ENCODE results near the gene KCNK17.

Gene KCNK17

GRCh38 chr6:39276379-39276995 is 37.7 kb downstream of the KCNK17 start:
- Mint-ChIP-seq H3K27me3 (ENCODE audit: low read depth) (peaks cover 39% of the 10 kb centered on the region), H3K27ac (no peak overlapping the region), H3K36me3 (ENCODE audit: low read depth) (no peaks in the 10 kb centered on the region), H3K4me3 (no peak overlapping the region), H3K4me1 (no peaks in the 10 kb centered on the region), H3K9me3 (no peaks in the 10 kb centered on the region)
- no peak for TF ChIP-seq CTCF (IDR thresholded peaks at IDR 0.05; ENCODE audit: unreplicated experiment in 3 of 3)

GRCh38 chr6:39274903-39275302 is 39.3 kb downstream of the KCNK17 start:
- Mint-ChIP-seq H3K4me3 (no peak overlapping the region), H3K9me3 (no peaks in the 10 kb centered on the region), H3K4me1 (no peaks in the 10 kb centered on the region), H3K36me3 (ENCODE audit: low read depth) (no peaks in the 10 kb centered on the region), H3K27ac (no peak overlapping the region), H3K27me3 (ENCODE audit: low read depth) (peaks cover 34% of the 10 kb centered on the region)
- TF ChIP-seq CTCF (IDR thresholded peaks at IDR 0.05; ENCODE audit: unreplicated experiment in 3 of 3): no peak

GRCh38 chr6:39274471-39274870 is 39.7 kb downstream of the KCNK17 start:
- Mint-ChIP-seq H3K27me3 (ENCODE audit: low read depth) (peaks cover 33% of the 10 kb centered on the region), H3K9me3 (no peaks in the 10 kb centered on the region), H3K36me3 (ENCODE audit: low read depth) (no peaks in the 10 kb centered on the region), H3K4me1 (no peaks in the 10 kb centered on the region), H3K4me3 (no peak overlapping the region), H3K27ac (no peak overlapping the region)
- TF ChIP-seq CTCF (IDR thresholded peaks at IDR 0.05; ENCODE audit: unreplicated experiment in 3 of 3): no peak

- Mint-ChIP-seq H3K27me3 (ENCODE audit: low read depth) (peaks cover 33% of the 10 kb centered on the region), H3K27ac (no peak overlapping the region), H3K4me1 (no peaks in the 10 kb centered on the region), H3K9me3 (no peaks in the 10 kb centered on the region), H3K36me3 (ENCODE audit: low read depth) (no peaks in the 10 kb centered on the region), H3K4me3 (no peak overlapping the region)
- TF ChIP-seq CTCF (IDR thresholded peaks at IDR 0.05; ENCODE audit: unreplicated experiment in 3 of 3): no peak
Measured at GRCh38 chr6:39273406-39273821, 40.8 kb downstream of the KCNK17 start.

GRCh38 chr6:39269961-39270360 is 44.3 kb downstream of the KCNK17 start:
- no peaks in the 10 kb centered on the region for H3K4me1 Mint-ChIP-seq
- no peak overlapping the region for H3K4me3 Mint-ChIP-seq
- H3K36me3 Mint-ChIP-seq (ENCODE audit: low read depth): no peaks in the 10 kb centered on the region
- H3K27ac Mint-ChIP-seq: no peak overlapping the region
- no peaks in the 10 kb centered on the region for H3K9me3 Mint-ChIP-seq
- H3K27me3 Mint-ChIP-seq (ENCODE audit: low read depth): peaks cover 21% of the 10 kb centered on the region
- TF ChIP-seq CTCF (IDR thresholded peaks at IDR 0.05; ENCODE audit: unreplicated experiment in 3 of 3): no peak

GRCh38 chr6:39268721-39269120 is 45.5 kb downstream of the KCNK17 start:
- H3K36me3 Mint-ChIP-seq (ENCODE audit: low read depth): no peaks in the 10 kb centered on the region
- no peaks in the 10 kb centered on the region for H3K4me1 Mint-ChIP-seq
- no peak overlapping the region for H3K27ac Mint-ChIP-seq
- no peak overlapping the region for H3K4me3 Mint-ChIP-seq
- no peaks in the 10 kb centered on the region for H3K9me3 Mint-ChIP-seq
- no peak for TF ChIP-seq CTCF (IDR thresholded peaks at IDR 0.05; ENCODE audit: unreplicated experiment in 3 of 3)
- H3K27me3 Mint-ChIP-seq (ENCODE audit: low read depth): peaks cover 17% of the 10 kb centered on the region

Data from nephron (organoid).